Hepatocyte (in vitro differentiated cells): ENCODE data around the gene SHROOM2. TPM values are rescaled to one million over a fixed set of nuclear protein-coding genes. Genes with fewer than 3 reads are reported as not detected.

Experiments used
- DNase-seq: peaks from one replicate; pipeline ENCODE4 v3.0.0-alpha.2; 2016; ENCODE audit warnings: low spot score
- H2AFZ ChIP-seq: fragments of 200-600 bp; sonication (generic); 2 replicates; pipeline ENCODE4 v1.6.0; 2016; ENCODE audit warnings: antibody characterized with exemption, mild to moderate bottlenecking
- H3K27ac ChIP-seq: fragments of 200-600 bp; sonication (generic); 2 replicates; pipeline ENCODE4 v1.5.1; 2016; ENCODE audit warnings: mild to moderate bottlenecking
- H3K27me3 ChIP-seq: fragments of 200-600 bp; sonication (generic); 2 replicates; pipeline ENCODE4 v1.6.1; 2016
- H3K36me3 ChIP-seq: fragments of 200-600 bp; sonication (generic); replicated peaks from 2 replicates; pipeline ENCODE4 v1.5.1; 2016; ENCODE audit warnings: low read depth; ENCODE audit not compliant: insufficient read depth
- H3K4me1 ChIP-seq: fragments of 200-600 bp; sonication (generic); 2 replicates; pipeline ENCODE4 v1.5.1; 2016; ENCODE audit warnings: mild to moderate bottlenecking, moderate library complexity; ENCODE audit not compliant: insufficient read depth
- H3K4me2 ChIP-seq: fragments of 200-600 bp; sonication (generic); 2 replicates; pipeline ENCODE4 v1.6.0; 2016
- H3K4me3 ChIP-seq: fragments of 200-600 bp; sonication (generic); 2 replicates; pipeline ENCODE4 v1.5.1; 2016; ENCODE audit warnings: mild to moderate bottlenecking
- H3K79me2 ChIP-seq: fragments of 200-600 bp; sonication (generic); 2 replicates; pipeline ENCODE4 v1.6.0; 2017; ENCODE audit warnings: mild to moderate bottlenecking
- H3K9me2 ChIP-seq: fragments of 200-600 bp; sonication (generic); replicated peaks from 2 replicates; pipeline ENCODE4 v1.6.0; 2017; ENCODE audit warnings: mild to moderate bottlenecking; ENCODE audit not compliant: insufficient read depth
- H3K9me3 ChIP-seq: fragments of 200-600 bp; sonication (generic); 2 replicates; pipeline ENCODE4 v1.5.1; 2016; ENCODE audit warnings: low read depth, mild to moderate bottlenecking
- H4K20me1 ChIP-seq: fragments of 200-600 bp; sonication (generic); 2 replicates; pipeline ENCODE4 v1.6.0; 2016; ENCODE audit warnings: mild to moderate bottlenecking; ENCODE audit not compliant: insufficient read depth, poor library complexity, severe bottlenecking
- CTCF ChIP-seq: fragments of 200-600 bp; sonication (generic); IDR thresholded peaks from 2 replicates; pipeline ENCODE4 v1.5.1; 2016; ENCODE audit warnings: antibody characterized with exemption, mild to moderate bottlenecking; ENCODE audit not compliant: poor library complexity
- EZH2 ChIP-seq: fragments of 200-600 bp; sonication (generic); IDR thresholded peaks from 2 replicates; pipeline ENCODE4 v1.6.1; 2016; ENCODE audit warnings: antibody characterized with exemption, mild to moderate bottlenecking, borderline replicate concordance
- EZH2phosphoT487 ChIP-seq: fragments of 200-600 bp; sonication (generic); IDR thresholded peaks from one replicate; pipeline ENCODE4 v1.6.1; 2018; ENCODE audit warnings: antibody characterized with exemption, mild to moderate bottlenecking, low read depth, moderate library complexity; ENCODE audit not compliant: unreplicated experiment, severe bottlenecking
- WGBS: methylation state at CpG from one replicate; pipeline ENCODE4 v1.1.6; 2016; ENCODE audit warnings: low lambda C conversion rate; ENCODE audit errors: missing lambda C conversion rate; 5-methylcytosine and 5-hydroxymethylcytosine counted together
- polyA plus RNA-seq: library from polyadenylated mRNA; unstranded; fragments of >200 nt; fragmentation: Nextera tagmentation; extraction: Ambion mirVana; gene quantifications from 2 replicates; pipeline ENCODE4 v1.2.1, GENCODE V29; 2016
- total RNA-seq: library from RNA; depleted of rRNA; stranded (reverse); fragments of >200 nt; gene quantifications from 2 replicates; pipeline ENCODE4 v1.2.3, GENCODE V29; 2014

SHROOM2 gene
- total and polyA plus RNA-seq, 2 experiments from 2014 or later: 6.9 to 8.5 TPM

GRCh38 chrX:9867753-9868152 lies 81.5 kb downstream of the SHROOM2 start:
- WGBS: 44% methylated on average over 4 of the region's 4 CpGs
- no peak overlapping the region for H3K4me3 ChIP-seq
- TF ChIP-seq CTCF (no peak), EZH2phosphoT487 (no peak), EZH2 (no peak)
- H3K9me2 ChIP-seq: no peaks in the 10 kb centered on the region
- no peak overlapping the region for H2AFZ ChIP-seq
- no peaks in the 10 kb centered on the region for H3K27me3 ChIP-seq
- peaks cover 3% of the 10 kb centered on the region for H3K79me2 ChIP-seq
- no peaks in the 10 kb centered on the region for H4K20me1 ChIP-seq
- DNase-seq: no peak
- no peak overlapping the region for H3K4me2 ChIP-seq
- H3K36me3 ChIP-seq: no peaks in the 10 kb centered on the region
- peak overlapping the region; percentile 78 for H3K27ac ChIP-seq
- no peaks in the 10 kb centered on the region for H3K9me3 ChIP-seq
- no peaks in the 10 kb centered on the region for H3K4me1 ChIP-seq

GRCh38 chrX:9871701-9872268 lies 85.6 kb downstream of the SHROOM2 start:
- Histone ChIP-seq H3K36me3 (no peaks in the 10 kb centered on the region), H4K20me1 (no peaks in the 10 kb centered on the region), H3K9me2 (no peaks in the 10 kb centered on the region), H3K27me3 (no peaks in the 10 kb centered on the region), H3K4me2 (no peak overlapping the region), H3K27ac (peak overlapping the region; percentile 36), H3K79me2 (peaks cover 3% of the 10 kb centered on the region), H3K4me1 (no peaks in the 10 kb centered on the region), H3K4me3 (no peak overlapping the region), H2AFZ (no peak overlapping the region), H3K9me3 (no peaks in the 10 kb centered on the region)
- TF ChIP-seq EZH2phosphoT487: no peak
- no peak for TF ChIP-seq CTCF
- TF ChIP-seq EZH2: no peak
- no peak for DNase-seq
- 68% methylated on average over 1 of the region's 1 CpG for WGBS

GRCh38 chrX:9873360-9873759 lies 87.1 kb downstream of the SHROOM2 start:
- 86% methylated on average over 12 of the region's 12 CpGs for WGBS
- Histone ChIP-seq H3K79me2 (peaks cover 3% of the 10 kb centered on the region), H4K20me1 (no peaks in the 10 kb centered on the region), H3K9me2 (no peaks in the 10 kb centered on the region), H2AFZ (no peak overlapping the region), H3K27me3 (no peaks in the 10 kb centered on the region), H3K4me3 (no peak overlapping the region), H3K36me3 (no peaks in the 10 kb centered on the region), H3K4me2 (no peak overlapping the region), H3K9me3 (no peaks in the 10 kb centered on the region), H3K4me1 (no peaks in the 10 kb centered on the region), H3K27ac (no peak overlapping the region)
- DNase-seq: no peak
- TF ChIP-seq EZH2 (no peak), CTCF (no peak), EZH2phosphoT487 (no peak)
